OCI-LY7 (cell line): ENCODE data around the gene LSM11.

ENCODE experiments used
- CTCF ChIP-seq: fragments of 200-600 bp; sonication (generic); conservative IDR thresholded peaks from 2 replicates; pipeline ENCODE4 v1.5.1; 2014; ENCODE audit warnings: mild to moderate bottlenecking, antibody characterized with exemption, low read length, moderate library complexity, mixed read lengths
- EZH2phosphoT487 ChIP-seq: fragments of 200-600 bp; sonication (generic); IDR thresholded peaks from 2 replicates; pipeline ENCODE4 v1.6.1; 2018; ENCODE audit warnings: low read depth, borderline replicate concordance, mild to moderate bottlenecking, mixed run types, antibody characterized with exemption, low read length, moderate library complexity, mixed read lengths

- no peak for TF ChIP-seq CTCF
- TF ChIP-seq EZH2phosphoT487, result no peak
These were observed 29.5 kb upstream of the LSM11 start for GRCh38 chr5:157713830-157714595.
